ENCODE measurements around the gene RNU1-4. TPM values are rescaled to one million over a fixed set of nuclear protein-coding genes. Genes with fewer than 3 reads are reported as not detected.
"Not testable (repeated sequence)": the region's sequence is repeated elsewhere in the genome, so short reads cannot be mapped to it uniquely, and the experiment has no call there.

RNU1-4 gene
- total and polyA plus RNA-seq, 2 experiments from 2014 or later: not detected

DNA sequence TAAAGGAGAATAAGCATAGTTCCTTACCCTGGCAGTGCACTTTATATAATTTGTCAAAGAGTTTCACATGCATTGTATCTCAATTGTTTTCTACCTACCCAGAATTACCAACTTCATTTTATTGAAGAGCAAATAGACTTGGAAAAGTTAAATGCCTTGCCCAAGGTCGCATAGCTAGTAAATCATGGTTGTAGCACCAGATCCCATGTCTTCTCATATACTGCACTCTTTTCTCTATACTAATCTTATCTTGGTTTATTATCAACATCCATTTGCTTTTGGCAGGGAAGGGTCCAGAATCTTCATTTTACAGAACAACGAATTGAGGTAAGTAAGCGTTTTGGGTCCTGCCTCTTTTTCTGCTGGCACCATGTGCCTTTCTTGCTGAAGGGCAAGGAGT lies 46.9 kb downstream of the RNU1-4 start:
- not testable (repeated sequence) for H3K4me2 ChIP-seq; H3K27me3 Mint-ChIP-seq (ENCODE audit: insufficient read depth, low read depth, poor library complexity); H3K9me2 ChIP-seq (ENCODE audit: insufficient read depth); H3K36me3 Mint-ChIP-seq (ENCODE audit: low read depth); H3K79me2 ChIP-seq (replicated peaks; ENCODE audit: insufficient read depth); DNase-seq (ENCODE audit: low spot score); H3K4me3 ChIP-seq; H3K4me3 Mint-ChIP-seq; H3K27ac Mint-ChIP-seq; H3F3A ChIP-seq (replicated peaks; ENCODE audit: low read depth); H3K9me3 Mint-ChIP-seq; H3K4me1 ChIP-seq (ENCODE audit: insufficient read depth); H4K20me1 ChIP-seq (replicated peaks; ENCODE audit: insufficient read depth); H3K4me1 Mint-ChIP-seq; H2AFZ ChIP-seq; H3K27ac ChIP-seq (ENCODE audit: low read depth); ATAC-seq; H3K36me3 ChIP-seq (ENCODE audit: insufficient read depth); H3K27me3 ChIP-seq (ENCODE audit: insufficient read depth)

DNA sequence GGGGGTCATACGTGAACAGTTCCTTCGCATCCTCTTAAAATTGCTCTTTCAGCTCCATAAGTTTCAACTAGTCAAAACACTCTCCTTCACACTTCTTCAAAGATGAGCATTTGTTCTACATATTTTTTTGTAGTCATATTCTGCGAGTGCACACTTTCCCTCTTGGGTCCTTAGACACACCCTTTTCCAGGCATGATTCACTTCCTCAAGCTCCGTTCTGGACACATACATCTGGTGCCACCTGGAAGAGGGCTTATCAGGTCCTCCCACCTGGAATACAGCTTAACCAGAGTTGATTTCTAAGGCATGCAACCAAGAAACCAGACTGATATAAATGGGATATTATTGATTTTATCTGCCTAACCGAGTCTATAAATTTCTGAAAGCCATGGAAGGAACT lies 47.4 kb downstream of the RNU1-4 start:
- not testable (repeated sequence) for H3K4me3 Mint-ChIP-seq; H4K20me1 ChIP-seq (replicated peaks; ENCODE audit: insufficient read depth); H3K27me3 ChIP-seq (ENCODE audit: insufficient read depth); H3K4me1 Mint-ChIP-seq; H3K36me3 ChIP-seq (ENCODE audit: insufficient read depth); H3K36me3 Mint-ChIP-seq (ENCODE audit: low read depth); H3F3A ChIP-seq (replicated peaks; ENCODE audit: low read depth); H3K79me2 ChIP-seq (replicated peaks; ENCODE audit: insufficient read depth); H3K4me1 ChIP-seq (ENCODE audit: insufficient read depth); DNase-seq (ENCODE audit: low spot score); ATAC-seq; H3K27ac Mint-ChIP-seq; H2AFZ ChIP-seq; H3K9me2 ChIP-seq (ENCODE audit: insufficient read depth); H3K9me3 Mint-ChIP-seq; H3K27me3 Mint-ChIP-seq (ENCODE audit: insufficient read depth, low read depth, poor library complexity); H3K4me3 ChIP-seq; H3K4me2 ChIP-seq; H3K27ac ChIP-seq (ENCODE audit: low read depth)

Small RNA genes within 50 kb of the gene (small RNA-seq; reads per million reads assigned to genes)
- gene RNU1-4 (ENCODE audit: low replicate concordance): not detected

Other genes with a start within 250 kb of the RNU1-4 start
- under 0.01 TPM in 1 of 2 replicates, not detected in the other for gene RNU1-1, start 226.2 kb upstream of the RNU1-4 start, total RNA-seq (2014; rRNA removed; shearing (Covaris generic))
- gene RNU1-1, start 226.2 kb upstream of the RNU1-4 start, polyA plus RNA-seq (2016; fragmentation: Nextera tagmentation; extraction: Ambion mirVana): not detected in 2 replicates
- gene NBPF1, start 127.0 kb upstream of the RNU1-4 start, total RNA-seq (2014; rRNA removed; shearing (Covaris generic)): 7.5 and 11.8 TPM in 2 replicates
- 9.0 and 9.5 TPM in 2 replicates for gene NBPF1, start 127.0 kb upstream of the RNU1-4 start, polyA plus RNA-seq (2016; fragmentation: Nextera tagmentation; extraction: Ambion mirVana)
- gene RNU1-3, start 73.6 kb upstream of the RNU1-4 start, total RNA-seq (2014; rRNA removed; shearing (Covaris generic)): under 0.01 TPM in 1 of 2 replicates, not detected in the other
- not detected in 2 replicates for gene RNU1-3, start 73.6 kb upstream of the RNU1-4 start, polyA plus RNA-seq (2016; fragmentation: Nextera tagmentation; extraction: Ambion mirVana)
- under 0.01 TPM in 1 of 2 replicates, not detected in the other for gene RNU1-2, start 155.5 kb downstream of the RNU1-4 start, total RNA-seq (2014; rRNA removed; shearing (Covaris generic))
- not detected in 2 replicates for gene RNU1-2, start 155.5 kb downstream of the RNU1-4 start, polyA plus RNA-seq (2016; fragmentation: Nextera tagmentation; extraction: Ambion mirVana)
- gene CROCC, start 181.4 kb downstream of the RNU1-4 start, total RNA-seq (2014; rRNA removed; shearing (Covaris generic)): 74.6 and 106 TPM in 2 replicates
- 13.0 and 15.1 TPM in 2 replicates for gene CROCC, start 181.4 kb downstream of the RNU1-4 start, polyA plus RNA-seq (2016; fragmentation: Nextera tagmentation; extraction: Ambion mirVana)
- gene MFAP2, start 240.1 kb downstream of the RNU1-4 start, total RNA-seq (2014; rRNA removed; shearing (Covaris generic)): 107 and 129 TPM in 2 replicates
- 255 TPM in 2 replicates for gene MFAP2, start 240.1 kb downstream of the RNU1-4 start, polyA plus RNA-seq (2016; fragmentation: Nextera tagmentation; extraction: Ambion mirVana)